Prostate gland (tissue), 2 donors: ENCODE measurements around the gene KCNT1.

Experiments
- POLR2A ChIP-seq: fragments of 450-650 bp; IDR thresholded peaks from one replicate; pipeline ENCODE4 v1.6.1; 2016; ENCODE audit warnings: antibody characterized with exemption, mild to moderate bottlenecking
- TF ChIP-seq, protein P1 (sequence below), 4 experiments: fragments of 200-600 bp in 2 of 4; fragments of 450-650 bp in 2 of 4; sonication (generic) in 2 of 4; IDR thresholded peaks; 1 replicate in 3 of 4; 2 replicates in 1 of 4; pipeline ENCODE4 v1.5.1; 2016 to 2019; ENCODE audit warnings: antibody characterized with exemption in 4 of 4, mild to moderate bottlenecking in 2 of 4, moderate library complexity in 2 of 4

GRCh38 chr9:135768516-135769218 lies 66.7 kb downstream of the KCNT1 start:
- TF ChIP-seq, protein P1, sequence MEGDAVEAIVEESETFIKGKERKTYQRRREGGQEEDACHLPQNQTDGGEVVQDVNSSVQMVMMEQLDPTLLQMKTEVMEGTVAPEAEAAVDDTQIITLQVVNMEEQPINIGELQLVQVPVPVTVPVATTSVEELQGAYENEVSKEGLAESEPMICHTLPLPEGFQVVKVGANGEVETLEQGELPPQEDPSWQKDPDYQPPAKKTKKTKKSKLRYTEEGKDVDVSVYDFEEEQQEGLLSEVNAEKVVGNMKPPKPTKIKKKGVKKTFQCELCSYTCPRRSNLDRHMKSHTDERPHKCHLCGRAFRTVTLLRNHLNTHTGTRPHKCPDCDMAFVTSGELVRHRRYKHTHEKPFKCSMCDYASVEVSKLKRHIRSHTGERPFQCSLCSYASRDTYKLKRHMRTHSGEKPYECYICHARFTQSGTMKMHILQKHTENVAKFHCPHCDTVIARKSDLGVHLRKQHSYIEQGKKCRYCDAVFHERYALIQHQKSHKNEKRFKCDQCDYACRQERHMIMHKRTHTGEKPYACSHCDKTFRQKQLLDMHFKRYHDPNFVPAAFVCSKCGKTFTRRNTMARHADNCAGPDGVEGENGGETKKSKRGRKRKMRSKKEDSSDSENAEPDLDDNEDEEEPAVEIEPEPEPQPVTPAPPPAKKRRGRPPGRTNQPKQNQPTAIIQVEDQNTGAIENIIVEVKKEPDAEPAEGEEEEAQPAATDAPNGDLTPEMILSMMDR (IDR thresholded peaks at IDR 0.05): no peak
- no peak for TF ChIP-seq POLR2A
